B cell (primary cell): ENCODE data around the gene SLC39A11.

Source experiments
- EZH2 ChIP-seq: IDR thresholded peaks from 2 replicates; pipeline ENCODE4 v1.6.1; 2012; ENCODE audit warnings: borderline replicate concordance, low read depth, mild to moderate bottlenecking, moderate library complexity, low read length; ENCODE audit not compliant: insufficient read depth, poor library complexity, severe bottlenecking
- TF ChIP-seq, protein P1 (sequence below): fragments of 200-600 bp; IDR thresholded peaks from one replicate; pipeline ENCODE4 v1.8.0; 2022; ENCODE audit warnings: antibody characterized with exemption, mild to moderate bottlenecking

DNA sequence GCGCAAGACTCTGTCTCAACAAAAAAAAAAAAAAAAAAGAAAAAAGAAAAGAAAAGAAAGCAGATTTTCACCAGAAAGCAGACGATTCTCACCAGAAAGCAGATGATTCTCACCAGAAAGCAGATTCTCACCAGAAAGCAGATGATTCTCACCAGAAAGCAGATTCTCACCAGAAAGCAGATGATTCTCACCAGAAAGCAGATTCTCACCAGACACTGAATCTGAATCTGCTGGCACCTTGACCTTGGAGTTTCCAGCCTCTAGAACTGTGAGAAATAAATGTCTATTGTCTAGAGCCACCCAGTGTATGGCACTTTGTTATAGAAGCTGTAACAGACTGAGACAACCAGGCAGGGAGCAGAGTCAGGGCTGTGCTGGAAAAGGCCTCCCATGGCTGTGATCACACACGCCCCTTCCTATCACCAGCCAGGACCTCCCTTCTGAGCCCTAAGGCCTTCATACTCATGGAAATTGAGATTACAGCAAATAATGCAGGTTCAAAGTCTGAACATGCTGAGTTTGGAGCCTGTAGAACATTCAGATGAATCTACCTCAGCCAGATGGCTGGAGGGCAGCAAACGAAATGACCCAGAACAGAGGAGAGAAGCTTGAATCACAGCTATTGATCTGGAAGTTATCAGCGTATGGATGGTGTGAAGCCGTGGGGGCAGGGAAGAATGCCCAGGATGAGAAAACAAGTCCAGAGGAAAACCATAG, 309.3 kb downstream of the SLC39A11 start:
- no peak for TF ChIP-seq EZH2
- TF ChIP-seq, protein P1, sequence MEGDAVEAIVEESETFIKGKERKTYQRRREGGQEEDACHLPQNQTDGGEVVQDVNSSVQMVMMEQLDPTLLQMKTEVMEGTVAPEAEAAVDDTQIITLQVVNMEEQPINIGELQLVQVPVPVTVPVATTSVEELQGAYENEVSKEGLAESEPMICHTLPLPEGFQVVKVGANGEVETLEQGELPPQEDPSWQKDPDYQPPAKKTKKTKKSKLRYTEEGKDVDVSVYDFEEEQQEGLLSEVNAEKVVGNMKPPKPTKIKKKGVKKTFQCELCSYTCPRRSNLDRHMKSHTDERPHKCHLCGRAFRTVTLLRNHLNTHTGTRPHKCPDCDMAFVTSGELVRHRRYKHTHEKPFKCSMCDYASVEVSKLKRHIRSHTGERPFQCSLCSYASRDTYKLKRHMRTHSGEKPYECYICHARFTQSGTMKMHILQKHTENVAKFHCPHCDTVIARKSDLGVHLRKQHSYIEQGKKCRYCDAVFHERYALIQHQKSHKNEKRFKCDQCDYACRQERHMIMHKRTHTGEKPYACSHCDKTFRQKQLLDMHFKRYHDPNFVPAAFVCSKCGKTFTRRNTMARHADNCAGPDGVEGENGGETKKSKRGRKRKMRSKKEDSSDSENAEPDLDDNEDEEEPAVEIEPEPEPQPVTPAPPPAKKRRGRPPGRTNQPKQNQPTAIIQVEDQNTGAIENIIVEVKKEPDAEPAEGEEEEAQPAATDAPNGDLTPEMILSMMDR: no peak
